ENCODE results near the gene DUSP9. TPM values are rescaled to one million over a fixed set of nuclear protein-coding genes. Genes with fewer than 3 reads are reported as not detected.

Gene DUSP9
- total RNA-seq, 1 experiment from 2014 or later, result 14.2 TPM

DNA sequence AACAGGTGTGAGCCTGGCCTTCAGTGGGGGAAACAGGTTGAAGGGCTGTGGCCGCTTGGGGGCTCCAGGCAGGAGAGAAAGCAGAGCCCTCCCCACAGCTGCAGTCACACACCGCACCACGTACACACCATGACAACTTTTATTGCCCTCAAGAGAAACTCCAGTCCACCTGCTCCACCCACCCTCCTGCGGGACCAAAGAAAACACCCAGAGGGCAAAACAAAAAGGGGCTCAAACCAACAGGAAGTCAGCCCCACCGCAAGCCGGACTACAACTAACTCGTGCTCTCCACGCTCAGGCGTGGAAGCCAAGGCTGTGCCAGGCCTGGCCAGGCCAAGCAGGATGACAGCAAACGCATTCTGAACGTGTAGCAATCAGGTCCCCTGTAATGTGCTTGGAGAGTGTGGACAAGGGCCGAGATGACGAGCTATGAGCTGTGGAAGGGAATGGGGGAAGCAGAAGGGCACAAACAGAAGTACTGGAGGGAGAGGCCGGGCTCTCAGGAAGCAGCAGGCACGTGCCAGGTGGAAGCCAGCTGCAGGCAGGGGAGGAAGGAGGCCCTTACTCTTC is 53.5 kb downstream of the DUSP9 start:
- Histone ChIP-seq H3K9me2 (ENCODE audit: insufficient read depth) (no peaks in the 10 kb centered on the region), H2AFZ (ENCODE audit: low read depth, low read length, poor library complexity, severe bottlenecking) (no peak overlapping the region), H3K27me3 (ENCODE audit: insufficient read depth, low read length) (no peaks in the 10 kb centered on the region), H4K20me1 (ENCODE audit: insufficient read depth) (no peaks in the 10 kb centered on the region), H3K36me3 (ENCODE audit: control insufficient read depth in 1 of 2, insufficient read depth in 2 of 2, low read length in 2 of 2) (no peaks in the 10 kb centered on the region), H3K27ac (ENCODE audit: low read depth, low read length) (no peak overlapping the region), H3K9me3 (ENCODE audit: control insufficient read depth in 1 of 2, insufficient read depth in 1 of 2, low read depth in 1 of 2, low read length in 2 of 2) (no peaks in the 10 kb centered on the region), H3K9ac (ENCODE audit: low read length) (no peak overlapping the region), H3K79me2 (ENCODE audit: insufficient read depth, low read length) (no peaks in the 10 kb centered on the region), H3K4me2 (ENCODE audit: low read length) (no peak overlapping the region), H3K4me3 (replicated peaks in 1 of 2; ENCODE audit: low read depth in 1 of 2, low read length in 2 of 2) (no peak overlapping the region), H3K4me1 (ENCODE audit: control insufficient read depth in 1 of 2, insufficient read depth in 2 of 2, low read length in 2 of 2) (no peaks in the 10 kb centered on the region)
- ATAC-seq (no peak), DNase-seq (ENCODE audit: low read depth, low spot score) (no peak)
- CTCF ChIA-PET, result no interaction called here
- BruUV-seq (replicated peaks), result no TSS peak
- POLR2A ChIA-PET, result no interaction called here
- intact Hi-C loops (cut with micrococcal nuclease), result no loop called here
- TF ChIP-seq YY1 (IDR thresholded peaks at IDR 0.05; ENCODE audit: extremely low read depth, insufficient replicate concordance, low read depth, low read length) (no peak), POLR2AphosphoS5 (IDR thresholded peaks at IDR 0.05; ENCODE audit: low read depth, low read length) (no peak), ZFX (IDR thresholded peaks at IDR 0.05) (no peak), POLR2A (IDR thresholded peaks at IDR 0.05; ENCODE audit: borderline replicate concordance, extremely low read depth, insufficient read depth, insufficient read length) (no peak), EZH2 (IDR thresholded peaks at IDR 0.05) (no peak), SRF (IDR thresholded peaks at IDR 0.05; ENCODE audit: low read depth) (no peak), ELF1 (IDR thresholded peaks at IDR 0.05; ENCODE audit: borderline replicate concordance, low read depth) (no peak), EGR1 (IDR thresholded peaks at IDR 0.05; ENCODE audit: low read depth) (no peak), CEBPB (IDR thresholded peaks at IDR 0.05; ENCODE audit: low read depth) (no peak), SP1 (IDR thresholded peaks at IDR 0.05; ENCODE audit: low read depth) (no peak), RAD21 (IDR thresholded peaks at IDR 0.05; ENCODE audit: low read depth) (no peak), JUND (IDR thresholded peaks at IDR 0.05) (no peak), TCF7L2 (IDR thresholded peaks at IDR 0.05; ENCODE audit: borderline replicate concordance, extremely low read depth, insufficient read depth, insufficient read length) (no peak)
- TF ChIP-seq, protein P1, sequence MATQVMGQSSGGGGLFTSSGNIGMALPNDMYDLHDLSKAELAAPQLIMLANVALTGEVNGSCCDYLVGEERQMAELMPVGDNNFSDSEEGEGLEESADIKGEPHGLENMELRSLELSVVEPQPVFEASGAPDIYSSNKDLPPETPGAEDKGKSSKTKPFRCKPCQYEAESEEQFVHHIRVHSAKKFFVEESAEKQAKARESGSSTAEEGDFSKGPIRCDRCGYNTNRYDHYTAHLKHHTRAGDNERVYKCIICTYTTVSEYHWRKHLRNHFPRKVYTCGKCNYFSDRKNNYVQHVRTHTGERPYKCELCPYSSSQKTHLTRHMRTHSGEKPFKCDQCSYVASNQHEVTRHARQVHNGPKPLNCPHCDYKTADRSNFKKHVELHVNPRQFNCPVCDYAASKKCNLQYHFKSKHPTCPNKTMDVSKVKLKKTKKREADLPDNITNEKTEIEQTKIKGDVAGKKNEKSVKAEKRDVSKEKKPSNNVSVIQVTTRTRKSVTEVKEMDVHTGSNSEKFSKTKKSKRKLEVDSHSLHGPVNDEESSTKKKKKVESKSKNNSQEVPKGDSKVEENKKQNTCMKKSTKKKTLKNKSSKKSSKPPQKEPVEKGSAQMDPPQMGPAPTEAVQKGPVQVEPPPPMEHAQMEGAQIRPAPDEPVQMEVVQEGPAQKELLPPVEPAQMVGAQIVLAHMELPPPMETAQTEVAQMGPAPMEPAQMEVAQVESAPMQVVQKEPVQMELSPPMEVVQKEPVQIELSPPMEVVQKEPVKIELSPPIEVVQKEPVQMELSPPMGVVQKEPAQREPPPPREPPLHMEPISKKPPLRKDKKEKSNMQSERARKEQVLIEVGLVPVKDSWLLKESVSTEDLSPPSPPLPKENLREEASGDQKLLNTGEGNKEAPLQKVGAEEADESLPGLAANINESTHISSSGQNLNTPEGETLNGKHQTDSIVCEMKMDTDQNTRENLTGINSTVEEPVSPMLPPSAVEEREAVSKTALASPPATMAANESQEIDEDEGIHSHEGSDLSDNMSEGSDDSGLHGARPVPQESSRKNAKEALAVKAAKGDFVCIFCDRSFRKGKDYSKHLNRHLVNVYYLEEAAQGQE (IDR thresholded peaks at IDR 0.05; ENCODE audit: low read depth), result no peak
- TF ChIP-seq, protein P2, sequence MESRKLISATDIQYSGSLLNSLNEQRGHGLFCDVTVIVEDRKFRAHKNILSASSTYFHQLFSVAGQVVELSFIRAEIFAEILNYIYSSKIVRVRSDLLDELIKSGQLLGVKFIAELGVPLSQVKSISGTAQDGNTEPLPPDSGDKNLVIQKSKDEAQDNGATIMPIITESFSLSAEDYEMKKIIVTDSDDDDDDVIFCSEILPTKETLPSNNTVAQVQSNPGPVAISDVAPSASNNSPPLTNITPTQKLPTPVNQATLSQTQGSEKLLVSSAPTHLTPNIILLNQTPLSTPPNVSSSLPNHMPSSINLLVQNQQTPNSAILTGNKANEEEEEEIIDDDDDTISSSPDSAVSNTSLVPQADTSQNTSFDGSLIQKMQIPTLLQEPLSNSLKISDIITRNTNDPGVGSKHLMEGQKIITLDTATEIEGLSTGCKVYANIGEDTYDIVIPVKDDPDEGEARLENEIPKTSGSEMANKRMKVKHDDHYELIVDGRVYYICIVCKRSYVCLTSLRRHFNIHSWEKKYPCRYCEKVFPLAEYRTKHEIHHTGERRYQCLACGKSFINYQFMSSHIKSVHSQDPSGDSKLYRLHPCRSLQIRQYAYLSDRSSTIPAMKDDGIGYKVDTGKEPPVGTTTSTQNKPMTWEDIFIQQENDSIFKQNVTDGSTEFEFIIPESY (IDR thresholded peaks at IDR 0.05; ENCODE audit: extremely low read depth, insufficient replicate concordance, low read length), result no peak
- TF ChIP-seq, protein P3, sequence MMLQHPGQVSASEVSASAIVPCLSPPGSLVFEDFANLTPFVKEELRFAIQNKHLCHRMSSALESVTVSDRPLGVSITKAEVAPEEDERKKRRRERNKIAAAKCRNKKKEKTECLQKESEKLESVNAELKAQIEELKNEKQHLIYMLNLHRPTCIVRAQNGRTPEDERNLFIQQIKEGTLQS (IDR thresholded peaks at IDR 0.05), result no peak
- TF ChIP-seq, protein P4, sequence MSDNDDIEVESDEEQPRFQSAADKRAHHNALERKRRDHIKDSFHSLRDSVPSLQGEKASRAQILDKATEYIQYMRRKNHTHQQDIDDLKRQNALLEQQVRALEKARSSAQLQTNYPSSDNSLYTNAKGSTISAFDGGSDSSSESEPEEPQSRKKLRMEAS (IDR thresholded peaks at IDR 0.05), result no peak
- RAD21 ChIA-PET (ENCODE audit: low non-redundant PET in 1 of 2, low total read pairs in 2 of 2, uncharacterized antibody in 2 of 2, unreplicated experiment in 2 of 2), result interaction anchor here in 1 of 2 experiments (0.6 kb wide), 1 partner anchor 312 kb away, joined by 3 read pairs; no protein-coding TSS in a partner anchor

Measured in HCT116 (cell line).